H9 (cell line): Measurements from ENCODE around the gene HGS. TPM values are rescaled to one million over a fixed set of nuclear protein-coding genes. Genes with fewer than 3 reads are reported as not detected.

ENCODE experiments used
- DNase-seq: peaks from one replicate; pipeline ENCODE4 v3.0.0-alpha.2; 2017
- H2AFZ ChIP-seq: one replicate; pipeline ENCODE4 v1.6.1; 2013; ENCODE audit warnings: mild to moderate bottlenecking, low read length, control low read depth, moderate library complexity
- H2AK5ac ChIP-seq: 2 replicates; pipeline ENCODE4 v1.6.1; 2013; ENCODE audit warnings: low read length, control low read depth, mixed read lengths; ENCODE audit not compliant: insufficient read length
- H2BK120ac ChIP-seq: one replicate; pipeline ENCODE4 v1.6.1; 2013; ENCODE audit warnings: low read depth, mild to moderate bottlenecking, low read length, control low read depth, inconsistent platforms; ENCODE audit not compliant: poor library complexity, severe bottlenecking
- H2BK12ac ChIP-seq: 2 replicates; pipeline ENCODE4 v1.6.1; 2013; ENCODE audit warnings: low read length, control low read depth, mixed read lengths, low read depth; ENCODE audit not compliant: insufficient read length
- H2BK15ac ChIP-seq: 2 replicates; pipeline ENCODE4 v1.6.1; 2013; ENCODE audit warnings: low read depth, low read length, control low read depth
- H2BK20ac ChIP-seq: one replicate; pipeline ENCODE4 v1.6.1; 2013; ENCODE audit warnings: low read depth, mild to moderate bottlenecking, low read length, control low read depth, inconsistent platforms; ENCODE audit not compliant: poor library complexity, severe bottlenecking
- H2BK5ac ChIP-seq: 2 replicates; pipeline ENCODE4 v1.6.1; 2013; ENCODE audit warnings: low read length, control low read depth, mixed read lengths; ENCODE audit not compliant: insufficient read length
- H3K14ac ChIP-seq: 2 replicates; pipeline ENCODE4 v1.6.1; 2013; ENCODE audit warnings: low read length, control low read depth; ENCODE audit not compliant: insufficient read depth
- H3K18ac ChIP-seq: 2 replicates; pipeline ENCODE4 v1.6.1; 2013; ENCODE audit warnings: low read depth, mild to moderate bottlenecking, mixed read lengths, low read length, control low read depth; ENCODE audit not compliant: insufficient read length
- H3K23ac ChIP-seq: 2 replicates; pipeline ENCODE4 v1.6.1; 2013; ENCODE audit warnings: low read length, control low read depth, mixed read lengths, low read depth; ENCODE audit not compliant: insufficient read length
- H3K23me2 ChIP-seq: 2 replicates; pipeline ENCODE4 v1.6.1; 2013; ENCODE audit warnings: low read depth, mild to moderate bottlenecking, mixed read lengths, low read length, control low read depth; ENCODE audit not compliant: insufficient read length, poor library complexity, severe bottlenecking
- H3K27ac ChIP-seq: 2 replicates; pipeline ENCODE4 v1.5.1; 2013; ENCODE audit warnings: low read length, control low read depth, mixed read lengths, low read depth; ENCODE audit not compliant: insufficient read length
- H3K27me3 ChIP-seq: 2 replicates; pipeline ENCODE4 v1.6.1; 2013; ENCODE audit warnings: low read length, control low read depth, inconsistent platforms; ENCODE audit not compliant: insufficient read depth
- H3K4ac ChIP-seq: 2 replicates; pipeline ENCODE4 v1.6.1; 2013; ENCODE audit warnings: low read depth, mild to moderate bottlenecking, control low read depth, inconsistent platforms, low read length, moderate library complexity
- H3K4me1 ChIP-seq: 2 replicates; pipeline ENCODE4 v1.6.1; 2013; ENCODE audit warnings: low read length, control low read depth, inconsistent platforms; ENCODE audit not compliant: insufficient read depth
- H3K4me2 ChIP-seq: 2 replicates; pipeline ENCODE4 v1.6.1; 2013; ENCODE audit warnings: low read length, control low read depth, mixed read lengths; ENCODE audit not compliant: insufficient read length, insufficient read depth
- H3K56ac ChIP-seq: 2 replicates; pipeline ENCODE4 v1.6.1; 2013; ENCODE audit warnings: low read depth, mild to moderate bottlenecking, mixed read lengths, low read length, control low read depth; ENCODE audit not compliant: insufficient read length
- H3K79me1 ChIP-seq: 2 replicates; pipeline ENCODE4 v1.6.1; 2013; ENCODE audit warnings: low read depth, mild to moderate bottlenecking, moderate library complexity, low read length, control low read depth, inconsistent platforms; ENCODE audit not compliant: insufficient read depth, poor library complexity, severe bottlenecking
- H3K79me2 ChIP-seq: 2 replicates; pipeline ENCODE4 v1.6.1; 2013; ENCODE audit warnings: low read length, control low read depth, inconsistent platforms; ENCODE audit not compliant: insufficient read depth
- H3K9ac ChIP-seq: 2 replicates; pipeline ENCODE4 v1.6.1; 2013; ENCODE audit warnings: low read length, control low read depth, mixed read lengths; ENCODE audit not compliant: insufficient read length; ENCODE audit errors: extremely low read depth
- H3K9me3 ChIP-seq: one replicate; pipeline ENCODE4 v1.6.1; 2013; ENCODE audit warnings: low read depth, low read length, inconsistent platforms; ENCODE audit not compliant: control insufficient read depth
- H3T11ph ChIP-seq: one replicate; pipeline ENCODE4 v1.6.1; 2013; ENCODE audit warnings: mild to moderate bottlenecking, low read length, control low read depth, inconsistent platforms
- H4K20me1 ChIP-seq: one replicate; pipeline ENCODE4 v1.6.1; 2013; ENCODE audit not compliant: control insufficient read depth, insufficient read length, insufficient read depth
- H4K5ac ChIP-seq: 2 replicates; pipeline ENCODE4 v1.6.1; 2013; ENCODE audit warnings: low read depth, mild to moderate bottlenecking, mixed read lengths, low read length, control low read depth; ENCODE audit not compliant: insufficient read length
- H4K8ac ChIP-seq: replicated peaks from 2 replicates; pipeline ENCODE4 v1.6.1; 2013; ENCODE audit warnings: low read length, control low read depth, mixed read lengths, low read depth; ENCODE audit not compliant: insufficient read length
- H4K91ac ChIP-seq: 2 replicates; pipeline ENCODE4 v1.6.1; 2013; ENCODE audit warnings: low read depth, mild to moderate bottlenecking, moderate library complexity, mixed read lengths, low read length, control low read depth; ENCODE audit not compliant: insufficient read length
- H3K27ac Mint-ChIP-seq, 3 experiments: 2 replicates in 2 of 3; 3 replicates in 1 of 3; pipeline ENCODE4 v1.8.0; 2020 to 2021; ENCODE audit warnings: mixed read lengths in 3 of 3, mild to moderate bottlenecking in 1 of 3, moderate library complexity in 1 of 3
- H3K27me3 Mint-ChIP-seq: 2 replicates; pipeline ENCODE4 v1.8.0; 2021; ENCODE audit warnings: low read depth, mild to moderate bottlenecking, moderate library complexity, mixed read lengths
- H3K36me3 Mint-ChIP-seq, 3 experiments: 2 replicates in 2 of 3; 3 replicates in 1 of 3; pipeline ENCODE4 v1.8.0; 2020 to 2021; ENCODE audit warnings: low read depth in 3 of 3, mixed read lengths in 3 of 3; ENCODE audit not compliant: insufficient read depth in 1 of 3
- H3K4me1 Mint-ChIP-seq, 2 experiments: 2 replicates each; pipeline ENCODE4 v1.8.0; 2020; ENCODE audit warnings: mixed read lengths in 2 of 2
- H3K4me3 Mint-ChIP-seq, 2 experiments: 2 replicates in 1 of 2; 3 replicates in 1 of 2; pipeline ENCODE4 v1.8.0; 2020 to 2021; ENCODE audit warnings: mild to moderate bottlenecking in 2 of 2, mixed read lengths in 2 of 2, moderate library complexity in 1 of 2
- H3K9me3 Mint-ChIP-seq, 2 experiments: 2 replicates in 1 of 2; 3 replicates in 1 of 2; pipeline ENCODE4 v1.8.0; 2020; ENCODE audit warnings: mild to moderate bottlenecking in 2 of 2, mixed read lengths in 2 of 2, moderate library complexity in 1 of 2
- CTCF ChIP-seq: fragments of 200-600 bp; sonication (generic); conservative IDR thresholded peaks from 3 replicates; pipeline ENCODE4 v1.8.0; 2021; ENCODE audit warnings: antibody characterized with exemption, mild to moderate bottlenecking
- WGBS: extraction: QIAGEN DNeasy Blood & Tissue Kit; methylation state at CpG from one replicate; pipeline ENCODE4 v1.1.7; 2013; ENCODE audit warnings: missing lambda C conversion rate, low lambda C conversion rate, mixed read lengths; ENCODE audit not compliant: insufficient read length; ENCODE audit errors: extremely low coverage; 5-methylcytosine and 5-hydroxymethylcytosine counted together
- total RNA-seq: library from RNA; stranded (reverse); gene quantifications from 2 replicates; pipeline ENCODE4 v1.2.1, GENCODE V29; 2021

HGS gene
- total RNA-seq, 1 experiment from 2014 or later, result 106 TPM

DNA sequence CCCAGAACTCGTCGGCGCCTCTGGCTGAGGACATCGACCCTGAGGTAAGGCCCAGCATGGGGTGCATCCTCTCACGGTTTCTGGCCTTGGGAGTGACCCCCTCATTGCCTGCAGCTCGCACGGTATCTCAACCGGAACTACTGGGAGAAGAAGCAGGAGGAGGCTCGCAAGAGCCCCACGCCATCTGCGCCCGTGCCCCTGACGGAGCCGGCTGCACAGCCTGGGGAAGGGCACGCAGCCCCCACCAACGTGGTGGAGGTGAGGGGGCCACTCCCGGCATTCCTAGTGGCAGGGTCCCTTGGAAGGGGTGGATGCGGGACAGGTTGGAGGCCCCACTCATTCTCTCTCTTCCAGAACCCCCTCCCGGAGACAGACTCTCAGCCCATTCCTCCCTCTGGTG lies 11.0 kb downstream of the HGS start:
- H3K27ac Mint-ChIP-seq, result no peak overlapping the region
- Histone ChIP-seq H4K91ac (no peak overlapping the region), H3K4me1 (no peaks in the 10 kb centered on the region), H3K23ac (no peak overlapping the region), H3K23me2 (no peaks in the 10 kb centered on the region), H2BK120ac (no peak overlapping the region), H3T11ph (no peak overlapping the region), H3K14ac (no peak overlapping the region), H2BK12ac (no peak overlapping the region), H3K27ac (no peak overlapping the region), H4K20me1 (no peaks in the 10 kb centered on the region), H3K4ac (no peak overlapping the region), H4K8ac (no peak overlapping the region), H4K5ac (no peak overlapping the region), H3K79me2 (no peaks in the 10 kb centered on the region), H2AFZ (no peak overlapping the region), H2BK15ac (no peak overlapping the region), H3K4me2 (no peak overlapping the region), H2BK20ac (no peak overlapping the region), H3K79me1 (no peaks in the 10 kb centered on the region), H3K18ac (no peak overlapping the region), H3K9ac (no peak overlapping the region), H2BK5ac (no peak overlapping the region), H3K9me3 (no peaks in the 10 kb centered on the region), H3K56ac (no peak overlapping the region), H2AK5ac (no peak overlapping the region), H3K27me3 (no peaks in the 10 kb centered on the region)
- H3K4me1 Mint-ChIP-seq, result no peaks in the 10 kb centered on the region
- H3K9me3 Mint-ChIP-seq, result no peaks in the 10 kb centered on the region
- no peak for TF ChIP-seq CTCF
- WGBS, result no CpG with 5 or more reads among the region's 19 CpGs
- H3K27me3 Mint-ChIP-seq, result no peaks in the 10 kb centered on the region
- no peak overlapping the region for H3K4me3 Mint-ChIP-seq
- peaks cover 31 to 73% (median 61%) of the 10 kb centered on the region in 3 experiments for H3K36me3 Mint-ChIP-seq
- DNase-seq, result no peak
